SU-DHL-6 (cell line): Measurements from ENCODE around the gene ANKRD49.

ENCODE experiments used
- CTCF ChIP-seq: fragments of 200-600 bp; sonication (generic); IDR thresholded peaks from one replicate; pipeline ENCODE4 v1.5.1; 2017; ENCODE audit warnings: antibody characterized with exemption, mild to moderate bottlenecking, low read length, moderate library complexity; ENCODE audit not compliant: insufficient read depth, poor library complexity, severe bottlenecking
- EZH2phosphoT487 ChIP-seq: fragments of 200-600 bp; sonication (generic), shearing (Covaris generic); conservative IDR thresholded peaks from 2 replicates; pipeline ENCODE4 v1.6.1; 2018; ENCODE audit warnings: mild to moderate bottlenecking, antibody characterized with exemption, low read length, moderate library complexity, mixed read lengths

GRCh38 chr11:94539420-94539819, 45.6 kb downstream of the ANKRD49 start:
- no peak for TF ChIP-seq CTCF
- no peak for TF ChIP-seq EZH2phosphoT487
